Tibial artery (tissue), 4 donors: ENCODE measurements around the gene KRT23.

Experiments used
- DNase-seq, 2 donors: peaks; one replicate each; pipeline ENCODE4 v3.0.0-alpha.2; 2019
- H3K27ac ChIP-seq, 2 donors: fragments of 200-600 bp; sonication (generic) in 1 of 2; 1 replicate in 1 of 2; 2 replicates in 1 of 2; pipeline ENCODE4 v1.5.1; 2018 to 2019; ENCODE audit warnings: mild to moderate bottlenecking in 1 of 2
- H3K27me3 ChIP-seq, 2 donors: fragments of 200-600 bp; sonication (generic) in 1 of 2; one replicate each; pipeline versions ENCODE4 v1.5.1 to v1.6.0; 2016 to 2019
- H3K36me3 ChIP-seq, 3 donors: fragments of 200-600 bp; sonication (generic) in 2 of 3; one replicate each; pipeline ENCODE4 v1.5.1; 2016 to 2019; ENCODE audit warnings: mild to moderate bottlenecking in 2 of 3
- H3K4me1 ChIP-seq, 4 donors: fragments of 200-600 bp; sonication (generic) in 2 of 4; 1 replicate in 3 of 4; 2 replicates in 1 of 4; pipeline ENCODE4 v1.5.1; 2016 to 2019
- H3K4me3 ChIP-seq, 2 donors: fragments of 200-600 bp; sonication (generic) in 1 of 2; 1 replicate in 1 of 2; 2 replicates in 1 of 2; pipeline ENCODE4 v1.5.1; 2018 to 2019; ENCODE audit warnings: mild to moderate bottlenecking in 2 of 2
- H3K9me3 ChIP-seq, 3 donors: fragments of 200-600 bp; sonication (generic) in 1 of 3; one replicate each; pipeline ENCODE4 v1.5.1; 2016 to 2019
- CTCF ChIP-seq, 2 experiments: fragments of 200-600 bp in 1 of 2; fragments of 450-650 bp in 1 of 2; IDR thresholded peaks; one replicate each; pipeline ENCODE4 v1.5.1; 2017 to 2019; ENCODE audit warnings: antibody characterized with exemption in 2 of 2, mild to moderate bottlenecking in 1 of 2, moderate library complexity in 1 of 2
- intact Hi-C: fragments of 100-400 bp; cut with DNase I; formaldehyde crosslinking; loops from one replicate; pipeline ENCODE4 v1.15.0; 2023; ENCODE audit warnings: low total_unique reads

KRT23 gene

GRCh38 chr17:40937384-40937819 lies at the start of gene KRT23:
Gene KRT23, minus strand, starts transcription at chr17:40937646. Its CDS starts 1,043 bp downstream, at chr17:40936603.
- Histone ChIP-seq H3K27me3 (no peaks in the 10 kb centered on the region), H3K9me3 (no peaks in the 10 kb centered on the region), H3K4me3 (no peak within 1 kb of the TSS), H3K36me3 (no peaks in the 10 kb centered on the region), H3K27ac (no peak within 1 kb of the TSS), H3K4me1 (peaks cover 0 to 5% (median 0%) of the 10 kb centered on the region in 4 donors)
- no peak for TF ChIP-seq CTCF (IDR thresholded peaks at IDR 0.05)
- intact Hi-C loops = no loop called here
- DNase-seq = no peak

GRCh38 chr17:40986920-40987319 lies 49.5 kb upstream of the KRT23 start:
- no peaks in the 10 kb centered on the region for H3K9me3 ChIP-seq

GRCh38 chr17:40984226-40984625 lies 46.8 kb upstream of the KRT23 start, which contains the start of gene KRT40:
Gene KRT40, minus strand, starts transcription at chr17:40984326. Its CDS starts 53 bp downstream, at chr17:40984273.
- H3K27me3 ChIP-seq = no peaks in the 10 kb centered on the region
- no peaks in the 10 kb centered on the region for H3K36me3 ChIP-seq
- no peaks in the 10 kb centered on the region for H3K9me3 ChIP-seq
- no peak for TF ChIP-seq CTCF (IDR thresholded peaks at IDR 0.05)
- H3K4me3 ChIP-seq = no peak within 1 kb of the TSS
- DNase-seq = no peak
- H3K4me1 ChIP-seq = peaks cover 0 to 7% (median 5%) of the 10 kb centered on the region in 4 donors
- intact Hi-C loops = no loop called here
- H3K27ac ChIP-seq = no peak within 1 kb of the TSS

More at GRCh38 chr17:40986920-40987319, 49.5 kb upstream of the KRT23 start:
- TF ChIP-seq CTCF (IDR thresholded peaks at IDR 0.05) = no peak
- H3K27ac ChIP-seq = no peak overlapping the region
- no peaks in the 10 kb centered on the region for H3K36me3 ChIP-seq
- no peak for DNase-seq
- peaks cover 0 to 5% of the 10 kb centered on the region in 2 donors for H3K27me3 ChIP-seq
- intact Hi-C loops = no loop called here
- no peak overlapping the region for H3K4me3 ChIP-seq
- no peaks in the 10 kb centered on the region for H3K4me1 ChIP-seq

- peaks cover 0 to 8% of the 10 kb centered on the region in 2 donors for H3K27me3 ChIP-seq
- no peaks in the 10 kb centered on the region for H3K9me3 ChIP-seq
- no peak overlapping the region for H3K27ac ChIP-seq
- H3K36me3 ChIP-seq = no peaks in the 10 kb centered on the region
- intact Hi-C loops = no loop called here
- DNase-seq = no peak
- H3K4me3 ChIP-seq = no peak overlapping the region
- H3K4me1 ChIP-seq = peaks cover 0 to 7% (median 5%) of the 10 kb centered on the region in 4 donors
- TF ChIP-seq CTCF (IDR thresholded peaks at IDR 0.05) = no peak
These were observed 43.7 kb upstream of the KRT23 start for GRCh38 chr17:40981115-40981514.

- DNase-seq = no peak
These were observed 43.1 kb upstream of the KRT23 start for GRCh38 chr17:40980596-40980995.

More at GRCh38 chr17:40980596-40980995, 43.1 kb upstream of the KRT23 start:
- H3K27ac ChIP-seq = no peak overlapping the region
- no peak for TF ChIP-seq CTCF (IDR thresholded peaks at IDR 0.05)
- no peaks in the 10 kb centered on the region for H3K9me3 ChIP-seq
- H3K36me3 ChIP-seq = no peaks in the 10 kb centered on the region
- peaks cover 0 to 7% (median 5%) of the 10 kb centered on the region in 4 donors for H3K4me1 ChIP-seq
- H3K27me3 ChIP-seq = peaks cover 0 to 10% of the 10 kb centered on the region in 2 donors
- intact Hi-C loops = no loop called here
- no peak overlapping the region for H3K4me3 ChIP-seq
